NB4 (cell line): ENCODE measurements around the gene LCP1.

Source experiments
- DNase-seq: peaks from one replicate; pipeline ENCODE4 v3.0.0; 2010; ENCODE audit warnings: low read depth
- H3K4me3 ChIP-seq: one replicate; pipeline ENCODE4 v1.5.1; 2011; ENCODE audit warnings: mild to moderate bottlenecking, low read depth, low read length, moderate library complexity
- CTCF ChIP-seq: IDR thresholded peaks from one replicate; pipeline ENCODE4 v1.5.1; 2012; ENCODE audit warnings: low read depth, low read length
- MAX ChIP-seq: IDR thresholded peaks from 2 replicates; pipeline ENCODE4 v1.6.1; 2011; ENCODE audit warnings: low read depth, low read length
- MYC ChIP-seq: IDR thresholded peaks from 2 replicates; pipeline ENCODE4 v1.6.1; 2011; ENCODE audit warnings: low read depth, low read length
- POLR2A ChIP-seq: IDR thresholded peaks from 2 replicates; pipeline ENCODE4 v1.6.1; 2011; ENCODE audit warnings: mild to moderate bottlenecking; ENCODE audit not compliant: insufficient read length; ENCODE audit errors: extremely low read depth

LCP1 gene

GRCh38 chr13:46085737-46086136, 96.2 kb downstream of the LCP1 start:
- DNase-seq = no peak
- H3K4me3 ChIP-seq = no peak overlapping the region
- TF ChIP-seq MYC (no peak), POLR2A (no peak), MAX (no peak), CTCF (no peak)

GRCh38 chr13:46082324-46082723, 99.7 kb downstream of the LCP1 start:
- no peak for TF ChIP-seq CTCF
- TF ChIP-seq MAX = no peak
- TF ChIP-seq MYC = no peak
- TF ChIP-seq POLR2A = no peak
- no peak overlapping the region for H3K4me3 ChIP-seq
- DNase-seq = no peak

- no peak for TF ChIP-seq CTCF
- no peak for TF ChIP-seq MAX
- no peak for TF ChIP-seq MYC
- no peak for TF ChIP-seq POLR2A
- no peak for DNase-seq
- no peak overlapping the region for H3K4me3 ChIP-seq
Measured at GRCh38 chr13:46079770-46080169, 102.2 kb downstream of the LCP1 start.

GRCh38 chr13:46077265-46077664, 104.7 kb downstream of the LCP1 start:
- H3K4me3 ChIP-seq = no peak overlapping the region
- TF ChIP-seq CTCF (no peak), MYC (no peak), POLR2A (no peak), MAX (no peak)
- DNase-seq = no peak

GRCh38 chr13:46076827-46077226, 105.2 kb downstream of the LCP1 start:
- DNase-seq = no peak
- no peak for TF ChIP-seq CTCF
- no peak for TF ChIP-seq MYC
- no peak for TF ChIP-seq MAX
- no peak for TF ChIP-seq POLR2A
- no peak overlapping the region for H3K4me3 ChIP-seq
